Loucy (cell line): ENCODE measurements around the gene IDH2.
"Not testable (repeated sequence)": the region's sequence is repeated elsewhere in the genome, so short reads cannot be mapped to it uniquely, and the experiment has no call there.

Experiments used
- H2AFZ ChIP-seq: fragments of 200-600 bp; sonication (generic); 2 replicates; pipeline ENCODE4 v1.6.0; 2016; ENCODE audit warnings: antibody characterized with exemption, mild to moderate bottlenecking, low read length, moderate library complexity
- H3F3A ChIP-seq: fragments of 200-600 bp; 2 replicates; pipeline ENCODE4 v1.6.0; 2016; ENCODE audit warnings: antibody characterized with exemption, low read depth, mild to moderate bottlenecking
- H3K27me3 ChIP-seq: fragments of 200-600 bp; sonication (generic); 2 replicates; pipeline ENCODE4 v1.6.1; 2014; ENCODE audit warnings: low read length, mild to moderate bottlenecking; ENCODE audit not compliant: insufficient read depth, poor library complexity, severe bottlenecking
- H3K36me3 ChIP-seq: fragments of 200-600 bp; sonication (generic); 2 replicates; pipeline ENCODE4 v1.6.1; 2016; ENCODE audit warnings: low read length; ENCODE audit not compliant: insufficient read depth
- H3K4me1 ChIP-seq: fragments of 200-600 bp; sonication (generic); 2 replicates; pipeline ENCODE4 v1.5.1; 2014; ENCODE audit warnings: low read length, mild to moderate bottlenecking; ENCODE audit not compliant: insufficient read depth, poor library complexity, severe bottlenecking
- H3K4me2 ChIP-seq: fragments of 200-600 bp; sonication (generic); 2 replicates; pipeline ENCODE4 v1.6.0; 2014; ENCODE audit warnings: antibody characterized with exemption, low read length, low read depth, mild to moderate bottlenecking; ENCODE audit not compliant: poor library complexity, severe bottlenecking
- H3K4me3 ChIP-seq: fragments of 200-600 bp; sonication (generic); 2 replicates; pipeline ENCODE4 v1.5.1; 2014; ENCODE audit warnings: low read length, mild to moderate bottlenecking, mixed read lengths; ENCODE audit not compliant: poor library complexity, severe bottlenecking
- H3K79me2 ChIP-seq: fragments of 200-600 bp; sonication (generic); 2 replicates; pipeline ENCODE4 v1.6.1; 2014; ENCODE audit warnings: low read length; ENCODE audit not compliant: insufficient read depth
- H3K9ac ChIP-seq: fragments of 200-600 bp; sonication (generic); 2 replicates; pipeline ENCODE4 v1.6.0; 2014; ENCODE audit warnings: mild to moderate bottlenecking, low read depth, low read length, moderate library complexity; ENCODE audit not compliant: poor library complexity, severe bottlenecking
- H3K9me2 ChIP-seq: fragments of 200-600 bp; sonication (generic); replicated peaks from 2 replicates; pipeline ENCODE4 v1.6.1; 2016; ENCODE audit warnings: low read depth, low read length, mixed read lengths
- H3K9me3 ChIP-seq: fragments of 200-600 bp; sonication (generic); 2 replicates; pipeline ENCODE4 v1.6.1; 2014; ENCODE audit warnings: mild to moderate bottlenecking, antibody characterized with exemption, low read length, low read depth; ENCODE audit not compliant: insufficient read depth
- H4K20me1 ChIP-seq: fragments of 200-600 bp; sonication (generic); 2 replicates; pipeline ENCODE4 v1.6.0; 2014; ENCODE audit warnings: antibody characterized with exemption, low read length, mild to moderate bottlenecking; ENCODE audit not compliant: insufficient read depth, poor library complexity, severe bottlenecking
- EZH2phosphoT487 ChIP-seq: fragments of 200-600 bp; IDR thresholded peaks from 2 replicates; pipeline ENCODE4 v1.6.1; 2018; ENCODE audit warnings: antibody characterized with exemption, mild to moderate bottlenecking, moderate library complexity, borderline replicate concordance
- TF ChIP-seq, protein P1 (sequence below): fragments of 200-600 bp; sonication (generic); conservative IDR thresholded peaks from 2 replicates; pipeline ENCODE4 v1.5.1; 2014; ENCODE audit warnings: mild to moderate bottlenecking, antibody characterized with exemption, low read length

The IDH2 gene

DNA sequence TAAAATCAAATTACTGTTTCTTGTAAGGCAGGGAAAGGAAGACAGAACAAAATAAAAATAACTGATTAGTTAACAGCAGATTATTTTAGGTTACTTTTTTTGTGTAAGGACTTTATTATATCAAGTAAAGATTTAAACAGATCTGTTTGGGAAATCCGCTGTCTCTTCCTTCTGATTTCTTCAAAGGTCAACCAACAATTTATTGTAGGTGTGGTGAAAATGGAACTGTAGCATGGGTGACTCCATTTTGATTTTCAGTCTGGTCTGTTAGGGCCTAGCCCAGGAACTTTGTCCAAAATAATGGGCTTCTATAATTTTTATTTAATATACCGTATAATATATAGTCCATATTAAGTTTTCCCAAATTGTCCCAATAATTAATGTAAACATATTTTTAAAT lies 13.5 kb upstream of the IDH2 start:
- Histone ChIP-seq H3K79me2 (no peaks in the 10 kb centered on the region), H3K4me1 (no peaks in the 10 kb centered on the region), H4K20me1 (no peaks in the 10 kb centered on the region), H3K4me3 (no peak overlapping the region), H3F3A (no peaks in the 10 kb centered on the region), H3K4me2 (no peak overlapping the region), H3K9me2 (no peaks in the 10 kb centered on the region), H3K9ac (no peak overlapping the region), H2AFZ (no peak overlapping the region), H3K9me3 (peaks cover 8% of the 10 kb centered on the region), H3K36me3 (no peaks in the 10 kb centered on the region), H3K27me3 (no peaks in the 10 kb centered on the region)
- TF ChIP-seq EZH2phosphoT487, result no peak
- TF ChIP-seq, protein P1, sequence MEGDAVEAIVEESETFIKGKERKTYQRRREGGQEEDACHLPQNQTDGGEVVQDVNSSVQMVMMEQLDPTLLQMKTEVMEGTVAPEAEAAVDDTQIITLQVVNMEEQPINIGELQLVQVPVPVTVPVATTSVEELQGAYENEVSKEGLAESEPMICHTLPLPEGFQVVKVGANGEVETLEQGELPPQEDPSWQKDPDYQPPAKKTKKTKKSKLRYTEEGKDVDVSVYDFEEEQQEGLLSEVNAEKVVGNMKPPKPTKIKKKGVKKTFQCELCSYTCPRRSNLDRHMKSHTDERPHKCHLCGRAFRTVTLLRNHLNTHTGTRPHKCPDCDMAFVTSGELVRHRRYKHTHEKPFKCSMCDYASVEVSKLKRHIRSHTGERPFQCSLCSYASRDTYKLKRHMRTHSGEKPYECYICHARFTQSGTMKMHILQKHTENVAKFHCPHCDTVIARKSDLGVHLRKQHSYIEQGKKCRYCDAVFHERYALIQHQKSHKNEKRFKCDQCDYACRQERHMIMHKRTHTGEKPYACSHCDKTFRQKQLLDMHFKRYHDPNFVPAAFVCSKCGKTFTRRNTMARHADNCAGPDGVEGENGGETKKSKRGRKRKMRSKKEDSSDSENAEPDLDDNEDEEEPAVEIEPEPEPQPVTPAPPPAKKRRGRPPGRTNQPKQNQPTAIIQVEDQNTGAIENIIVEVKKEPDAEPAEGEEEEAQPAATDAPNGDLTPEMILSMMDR, result no peak

DNA sequence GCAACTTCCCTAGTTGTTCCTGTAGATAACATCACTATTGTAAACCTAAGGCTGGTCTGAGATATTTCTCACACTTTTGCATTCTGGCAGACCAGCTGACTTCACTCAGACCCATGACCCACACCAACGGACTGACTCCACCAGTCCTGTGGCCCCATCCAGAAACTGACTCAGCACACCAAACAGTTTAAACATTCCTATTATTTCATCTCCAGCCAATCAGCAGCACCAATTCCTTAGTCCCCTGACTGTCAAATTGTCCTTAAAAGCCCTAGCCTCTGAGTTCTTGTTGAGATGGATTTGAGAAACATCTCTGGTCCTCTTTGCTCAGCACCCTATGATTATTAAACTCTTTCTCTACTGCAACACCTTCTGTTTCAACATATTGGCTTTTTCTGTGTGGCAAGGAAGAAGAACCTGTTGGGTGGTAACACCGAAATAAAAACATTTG lies 12.2 kb upstream of the IDH2 start:
- Histone ChIP-seq H3K4me3 (no peak overlapping the region), H3K9me2 (no peaks in the 10 kb centered on the region), H3K9me3 (peaks cover 8% of the 10 kb centered on the region), H3K4me1 (no peaks in the 10 kb centered on the region), H3K4me2 (no peak overlapping the region), H4K20me1 (no peaks in the 10 kb centered on the region), H3K27me3 (no peaks in the 10 kb centered on the region), H3K9ac (no peak overlapping the region), H2AFZ (no peak overlapping the region), H3K79me2 (no peaks in the 10 kb centered on the region), H3F3A (no peaks in the 10 kb centered on the region), H3K36me3 (no peaks in the 10 kb centered on the region)
- TF ChIP-seq, protein P1, result no peak
- TF ChIP-seq EZH2phosphoT487, result no peak

DNA sequence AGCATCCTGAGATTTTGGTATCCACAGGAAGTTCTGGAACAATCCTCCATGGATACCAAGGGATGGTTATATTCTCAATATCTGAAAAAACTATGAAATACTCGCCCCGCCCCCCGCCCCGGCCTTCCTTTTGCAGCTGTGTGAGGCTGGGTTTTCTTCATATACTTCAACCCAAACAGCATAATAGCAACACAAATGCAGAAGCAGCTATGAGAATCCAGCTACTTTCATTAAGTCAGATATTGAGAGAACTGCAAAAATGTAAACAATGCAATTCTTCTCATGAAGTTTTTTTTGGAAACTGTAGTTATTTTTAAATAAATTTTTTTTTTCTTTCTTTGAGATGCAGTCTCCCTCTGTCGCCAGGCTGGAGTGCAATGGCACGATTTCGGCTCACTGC lies 10.9 kb upstream of the IDH2 start:
- no peak overlapping the region for H2AFZ ChIP-seq
- H3K4me1 ChIP-seq, result no peaks in the 10 kb centered on the region
- no peaks in the 10 kb centered on the region for H4K20me1 ChIP-seq
- H3K4me3 ChIP-seq, result no peak overlapping the region
- H3K36me3 ChIP-seq, result no peaks in the 10 kb centered on the region
- H3K9me3 ChIP-seq, result peaks cover 8% of the 10 kb centered on the region
- H3K9ac ChIP-seq, result no peak overlapping the region
- no peaks in the 10 kb centered on the region for H3K79me2 ChIP-seq
- TF ChIP-seq, protein P1, result no peak
- no peak for TF ChIP-seq EZH2phosphoT487
- H3K4me2 ChIP-seq, result no peak overlapping the region
- H3K9me2 ChIP-seq, result no peaks in the 10 kb centered on the region
- H3K27me3 ChIP-seq, result no peaks in the 10 kb centered on the region
- no peaks in the 10 kb centered on the region for H3F3A ChIP-seq

DNA sequence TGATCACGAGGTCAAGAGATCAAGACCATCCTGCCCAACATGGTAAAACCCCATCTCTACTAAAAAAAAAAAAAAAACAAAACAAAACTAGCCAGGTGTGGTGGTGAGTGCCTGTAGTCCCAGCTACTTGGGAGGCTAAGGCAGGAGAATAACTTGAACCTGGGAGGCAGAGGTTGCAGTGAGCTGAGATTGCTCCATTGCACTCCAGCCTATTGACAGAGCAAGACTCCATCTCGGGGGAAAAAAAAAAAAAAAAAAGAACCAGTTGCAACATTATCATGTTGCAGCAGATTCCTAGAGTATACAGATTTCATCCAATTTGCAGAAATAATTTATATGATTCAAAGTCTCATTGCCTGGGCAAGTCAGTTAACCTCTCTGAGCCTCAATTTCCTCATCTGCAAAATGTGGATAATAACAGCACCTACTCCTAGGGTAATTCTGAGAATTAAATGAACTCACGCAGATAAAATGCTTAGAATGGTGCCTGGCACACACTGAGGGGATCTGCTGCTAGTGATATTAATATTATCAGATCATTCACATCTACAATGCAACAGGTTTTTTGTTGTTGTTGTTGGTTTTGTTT lies 7.0 kb upstream of the IDH2 start:
- H2AFZ ChIP-seq, H3K9me2 ChIP-seq, H3K4me2 ChIP-seq, H3K27me3 ChIP-seq, H3K79me2 ChIP-seq, H3K4me3 ChIP-seq, H4K20me1 ChIP-seq, H3K36me3 ChIP-seq, H3K4me1 ChIP-seq, H3K9ac ChIP-seq, H3F3A ChIP-seq, H3K9me3 ChIP-seq: not testable (repeated sequence)

DNA sequence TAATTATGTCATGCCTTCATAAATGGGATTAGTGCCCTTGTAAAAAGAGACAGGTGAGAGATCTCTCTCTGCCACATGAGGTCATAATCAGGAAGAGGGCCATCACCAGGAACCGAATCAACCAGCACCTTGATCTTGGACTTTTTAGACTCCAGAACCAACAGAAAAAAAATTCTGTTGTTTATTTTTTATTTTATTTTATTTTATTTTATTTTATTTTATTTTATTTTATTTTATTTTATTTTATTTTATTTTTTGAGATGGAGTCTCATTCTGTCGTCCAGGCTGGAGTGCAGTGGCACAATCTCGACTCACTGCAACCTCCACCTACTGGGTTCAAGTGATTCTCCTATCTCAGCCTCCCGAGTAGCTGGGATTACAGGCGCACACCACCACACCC lies 5.8 kb upstream of the IDH2 start:
- H3K9ac ChIP-seq, H3K4me3 ChIP-seq, H3K4me2 ChIP-seq, H3K79me2 ChIP-seq, H3K4me1 ChIP-seq, H3F3A ChIP-seq, H4K20me1 ChIP-seq, H2AFZ ChIP-seq, H3K27me3 ChIP-seq, H3K9me2 ChIP-seq, H3K9me3 ChIP-seq, H3K36me3 ChIP-seq: not testable (repeated sequence)
